ENCODE results near the gene NUDT2.

Gene NUDT2

DNA sequence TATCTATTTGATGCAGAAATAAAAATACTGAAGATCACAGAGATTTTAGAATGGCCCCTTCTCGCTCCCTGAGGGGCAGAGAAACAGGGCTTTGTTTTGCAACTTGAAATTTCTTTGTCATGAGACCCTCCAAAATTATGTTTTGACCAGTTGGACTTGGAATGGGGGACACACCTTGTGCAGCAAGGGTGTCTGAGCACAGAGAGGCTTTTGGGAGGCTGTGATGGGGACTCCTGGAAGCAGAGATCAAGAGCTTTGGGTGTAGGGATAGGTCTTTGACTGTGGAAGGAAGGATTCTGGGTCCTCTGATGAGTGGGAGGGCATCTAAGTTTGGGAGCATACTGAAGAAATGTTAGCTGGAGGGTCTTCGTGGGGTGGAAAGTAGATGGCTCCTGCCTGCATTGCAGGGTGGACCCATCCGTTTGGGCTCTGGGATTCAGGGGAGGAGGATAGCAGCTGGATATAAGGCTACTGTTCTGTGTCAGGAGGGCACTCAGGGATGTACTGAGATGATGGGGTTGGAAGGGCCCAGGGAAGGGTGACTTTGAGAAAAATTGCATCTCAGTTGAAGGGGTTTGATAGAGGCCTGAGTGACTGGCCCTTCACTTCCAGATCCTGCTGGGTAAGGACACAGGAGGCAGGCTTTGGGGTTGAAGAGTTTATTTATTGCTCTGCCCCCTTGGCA is 49.1 kb downstream of the NUDT2 start:
- H3K79me2 ChIP-seq (ENCODE audit: control insufficient read depth, insufficient read depth, low read length, unreplicated experiment) = no peaks in the 10 kb centered on the region
- H3K27me3 ChIP-seq (ENCODE audit: insufficient read depth, low read length) = no peaks in the 10 kb centered on the region
- peaks cover 6% of the 10 kb centered on the region for H3K4me1 ChIP-seq (ENCODE audit: control insufficient read depth, insufficient read depth, low read length, unreplicated experiment)
- no peak overlapping the region for H3K4me3 ChIP-seq (ENCODE audit: low read depth, low read length)
- no peak overlapping the region for H2AFZ ChIP-seq (ENCODE audit: low read length, unreplicated experiment)
- no peak overlapping the region for H3K27ac ChIP-seq (ENCODE audit: low read depth, low read length)
- no peaks in the 10 kb centered on the region for H3K36me3 ChIP-seq (ENCODE audit: insufficient read depth, low read length)

DNA sequence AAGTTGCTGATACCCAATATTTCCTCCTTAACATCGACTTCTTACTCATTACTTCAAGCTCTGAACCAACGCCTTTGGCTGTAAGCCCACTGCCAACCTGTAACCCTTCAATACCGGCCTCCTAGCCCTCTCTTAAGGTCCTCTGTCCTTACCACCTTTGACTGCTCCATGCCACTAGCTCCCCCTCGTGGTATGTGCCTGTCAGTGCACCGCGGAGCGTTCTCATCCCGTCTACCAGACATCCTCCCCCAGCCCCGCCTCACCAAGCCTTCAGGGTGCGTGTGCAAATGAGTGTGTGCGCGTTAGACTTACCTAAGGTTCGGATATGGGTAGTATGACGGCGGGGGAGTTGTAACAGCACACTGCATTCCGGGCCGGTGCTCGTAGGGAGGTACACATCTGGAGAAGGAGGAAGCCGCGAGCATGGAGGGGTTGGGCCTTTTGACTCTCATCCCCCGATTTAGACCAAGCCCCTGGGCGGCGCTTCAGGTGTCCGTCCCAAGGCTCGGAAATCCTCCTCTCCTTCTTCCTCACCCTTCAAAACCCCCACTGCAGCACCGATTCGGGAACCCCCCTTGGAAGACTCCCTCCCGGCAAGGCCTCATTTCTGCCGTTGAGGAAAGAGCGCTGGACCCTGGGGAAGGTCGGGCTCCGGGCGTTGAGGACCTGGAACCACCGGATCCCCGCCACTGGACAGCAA is 50.1 kb downstream of the NUDT2 start:
- H3K36me3 ChIP-seq (ENCODE audit: insufficient read depth, low read length) = no peaks in the 10 kb centered on the region
- H3K27me3 ChIP-seq (ENCODE audit: insufficient read depth, low read length) = no peaks in the 10 kb centered on the region
- H2AFZ ChIP-seq (ENCODE audit: low read length, unreplicated experiment) = peak overlapping the region; percentile 33
- H3K27ac ChIP-seq (ENCODE audit: low read depth, low read length) = no peak overlapping the region
- H3K79me2 ChIP-seq (ENCODE audit: control insufficient read depth, insufficient read depth, low read length, unreplicated experiment) = no peaks in the 10 kb centered on the region
- H3K4me3 ChIP-seq (ENCODE audit: low read depth, low read length) = peak overlapping the region; percentile 74
- peaks cover 6% of the 10 kb centered on the region for H3K4me1 ChIP-seq (ENCODE audit: control insufficient read depth, insufficient read depth, low read length, unreplicated experiment)

DNA sequence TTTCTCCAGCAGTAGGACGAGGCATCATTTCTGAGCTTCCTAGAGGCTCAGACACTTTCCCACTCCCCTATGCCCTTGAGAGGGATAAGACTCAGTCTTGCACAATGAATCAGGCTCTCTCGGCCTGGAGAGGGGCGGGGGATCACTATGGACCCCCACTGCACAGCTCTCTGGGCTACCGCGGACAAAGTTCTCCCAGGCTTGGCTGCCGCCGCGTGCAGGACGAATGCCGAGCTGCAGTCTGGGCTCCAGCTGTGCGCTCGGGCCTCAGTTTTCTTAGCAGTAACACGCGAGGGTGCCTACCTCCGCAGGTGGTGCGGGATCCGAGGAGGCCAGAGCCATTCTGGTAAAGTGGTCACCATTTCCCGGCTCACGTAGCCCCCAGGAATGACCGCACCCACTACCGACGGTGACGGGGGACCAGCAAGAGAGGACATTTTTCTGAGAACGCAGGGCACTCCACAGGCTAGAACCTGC is 50.7 kb downstream of the NUDT2 start:
- no peaks in the 10 kb centered on the region for H3K36me3 ChIP-seq (ENCODE audit: insufficient read depth, low read length)
- H3K27me3 ChIP-seq (ENCODE audit: insufficient read depth, low read length) = no peaks in the 10 kb centered on the region
- H3K4me3 ChIP-seq (ENCODE audit: low read depth, low read length) = peak overlapping the region; percentile 74
- peaks cover 6% of the 10 kb centered on the region for H3K4me1 ChIP-seq (ENCODE audit: control insufficient read depth, insufficient read depth, low read length, unreplicated experiment)
- H3K79me2 ChIP-seq (ENCODE audit: control insufficient read depth, insufficient read depth, low read length, unreplicated experiment) = no peaks in the 10 kb centered on the region
- peak overlapping the region; percentile 91 for H2AFZ ChIP-seq (ENCODE audit: low read length, unreplicated experiment)
- H3K27ac ChIP-seq (ENCODE audit: low read depth, low read length) = no peak overlapping the region

DNA sequence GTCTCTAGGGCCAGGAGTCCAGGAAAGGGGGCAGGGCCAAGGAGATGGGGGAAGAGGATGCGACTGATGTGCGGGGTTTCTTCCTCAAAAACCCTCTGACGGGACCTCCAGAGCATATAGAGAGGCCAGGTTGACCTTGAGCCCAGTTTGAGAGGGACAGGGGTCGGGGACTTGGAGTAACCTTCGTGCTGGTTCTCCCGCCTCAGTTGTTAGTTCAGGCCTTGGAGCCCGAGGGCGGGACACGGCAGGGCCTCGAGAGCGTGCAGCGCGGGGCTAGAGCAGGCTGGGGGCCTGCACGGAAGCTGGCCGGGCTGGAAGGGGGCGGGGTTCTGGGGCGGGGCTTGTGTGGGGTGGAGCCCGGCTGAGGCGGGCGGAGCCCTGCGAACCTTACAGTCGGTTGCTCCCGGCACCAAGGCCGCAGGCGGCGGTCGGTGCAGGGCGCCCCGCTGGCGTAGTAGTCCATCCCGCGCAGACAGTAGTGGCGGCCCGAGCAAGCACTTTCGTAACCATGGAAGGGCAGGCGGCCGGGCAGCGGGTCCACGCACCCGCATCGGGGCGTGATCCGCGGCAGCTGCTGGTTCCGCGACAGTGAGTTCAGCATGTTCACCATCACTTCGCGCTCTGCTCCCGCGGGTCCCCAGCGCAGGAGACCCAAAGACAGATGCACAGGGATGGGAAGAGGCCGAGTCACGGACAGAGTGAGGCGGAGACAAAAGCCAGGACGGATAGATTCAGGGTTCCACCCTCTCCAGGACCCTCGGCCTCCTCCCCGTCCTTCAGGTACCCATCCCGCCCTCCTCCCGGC is 51.3 kb downstream of the NUDT2 start:
- Histone ChIP-seq H3K4me1 (ENCODE audit: control insufficient read depth, insufficient read depth, low read length, unreplicated experiment) (peaks cover 6% of the 10 kb centered on the region), H3K27ac (ENCODE audit: low read depth, low read length) (no peak overlapping the region), H3K36me3 (ENCODE audit: insufficient read depth, low read length) (no peaks in the 10 kb centered on the region), H2AFZ (ENCODE audit: low read length, unreplicated experiment) (peak overlapping the region; percentile 91), H3K27me3 (ENCODE audit: insufficient read depth, low read length) (no peaks in the 10 kb centered on the region), H3K79me2 (ENCODE audit: control insufficient read depth, insufficient read depth, low read length, unreplicated experiment) (no peaks in the 10 kb centered on the region), H3K4me3 (ENCODE audit: low read depth, low read length) (peak overlapping the region; percentile 74)

DNA sequence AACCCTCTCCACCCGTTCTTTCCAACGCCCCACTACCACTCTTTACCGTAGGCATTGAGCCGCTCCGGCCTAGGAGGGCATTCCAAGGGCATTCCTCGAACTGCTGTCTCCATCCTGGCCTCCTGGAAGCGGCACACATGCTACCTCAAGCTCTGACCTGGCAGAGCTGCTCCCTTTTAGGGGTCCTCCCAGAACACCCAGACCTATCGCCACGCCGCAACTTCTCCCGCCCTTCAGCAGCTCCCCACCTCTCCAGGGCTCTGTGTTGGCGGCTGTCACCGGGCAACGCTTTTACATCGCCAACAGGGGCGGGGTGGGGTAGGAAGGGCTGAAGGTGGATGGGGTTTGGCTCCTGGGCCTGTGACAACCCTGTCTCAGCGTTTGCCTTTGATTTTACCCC is 52.0 kb downstream of the NUDT2 start:
- Histone ChIP-seq H3K36me3 (ENCODE audit: insufficient read depth, low read length) (no peaks in the 10 kb centered on the region), H3K27ac (ENCODE audit: low read depth, low read length) (no peak overlapping the region), H3K27me3 (ENCODE audit: insufficient read depth, low read length) (no peaks in the 10 kb centered on the region), H3K4me3 (ENCODE audit: low read depth, low read length) (peak overlapping the region; percentile 74), H3K79me2 (ENCODE audit: control insufficient read depth, insufficient read depth, low read length, unreplicated experiment) (no peaks in the 10 kb centered on the region), H2AFZ (ENCODE audit: low read length, unreplicated experiment) (peak overlapping the region; percentile 88), H3K4me1 (ENCODE audit: control insufficient read depth, insufficient read depth, low read length, unreplicated experiment) (peaks cover 6% of the 10 kb centered on the region)

DNA sequence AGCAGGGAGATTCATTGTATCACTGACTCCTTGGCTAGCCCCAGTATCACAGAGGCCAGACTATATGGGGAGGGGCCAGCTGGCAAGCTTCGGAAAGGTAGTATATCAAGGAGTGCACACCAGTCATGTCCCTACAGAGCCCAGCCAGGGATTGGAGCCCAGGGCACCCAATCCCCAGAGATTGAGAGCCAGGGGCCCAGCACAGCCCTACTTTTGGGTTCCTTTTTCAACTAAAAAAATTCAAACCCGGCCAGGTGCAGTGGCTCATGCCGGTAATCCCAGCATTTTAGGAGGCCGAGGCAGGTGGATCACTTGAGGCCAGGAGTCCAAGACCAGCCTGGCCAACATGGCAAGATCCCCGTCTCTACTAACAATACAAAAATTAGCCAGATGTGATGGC is 52.7 kb downstream of the NUDT2 start:
- Histone ChIP-seq H3K27me3 (ENCODE audit: insufficient read depth, low read length) (no peaks in the 10 kb centered on the region), H3K79me2 (ENCODE audit: control insufficient read depth, insufficient read depth, low read length, unreplicated experiment) (no peaks in the 10 kb centered on the region), H3K36me3 (ENCODE audit: insufficient read depth, low read length) (no peaks in the 10 kb centered on the region), H2AFZ (ENCODE audit: low read length, unreplicated experiment) (no peak overlapping the region), H3K4me3 (ENCODE audit: low read depth, low read length) (no peak overlapping the region), H3K27ac (ENCODE audit: low read depth, low read length) (no peak overlapping the region), H3K4me1 (ENCODE audit: control insufficient read depth, insufficient read depth, low read length, unreplicated experiment) (peaks cover 6% of the 10 kb centered on the region)

DNA sequence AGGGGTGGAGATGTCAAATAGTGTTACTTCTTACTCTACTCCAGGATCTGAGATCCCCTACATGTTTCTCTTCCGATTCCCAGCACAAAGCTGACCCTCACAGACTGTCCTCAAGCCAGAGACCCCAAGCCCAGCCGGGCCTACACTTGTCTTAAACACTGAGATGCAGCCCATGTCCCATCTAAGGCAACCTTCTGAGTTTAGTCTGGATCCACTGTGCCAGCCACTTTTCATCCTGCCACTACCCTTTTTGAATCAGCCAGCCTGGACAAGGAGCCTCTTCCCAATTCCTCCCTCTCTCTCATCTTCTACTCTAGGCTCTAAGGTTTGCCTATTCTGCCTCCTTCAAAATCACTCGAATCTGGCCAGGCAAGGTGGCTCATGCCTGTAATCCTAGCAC is 53.5 kb downstream of the NUDT2 start:
- Histone ChIP-seq H3K27ac (ENCODE audit: low read depth, low read length) (no peak overlapping the region), H3K79me2 (ENCODE audit: control insufficient read depth, insufficient read depth, low read length, unreplicated experiment) (no peaks in the 10 kb centered on the region), H3K4me1 (ENCODE audit: control insufficient read depth, insufficient read depth, low read length, unreplicated experiment) (peaks cover 6% of the 10 kb centered on the region), H2AFZ (ENCODE audit: low read length, unreplicated experiment) (no peak overlapping the region), H3K4me3 (ENCODE audit: low read depth, low read length) (no peak overlapping the region), H3K36me3 (ENCODE audit: insufficient read depth, low read length) (no peaks in the 10 kb centered on the region), H3K27me3 (ENCODE audit: insufficient read depth, low read length) (no peaks in the 10 kb centered on the region)

DNA sequence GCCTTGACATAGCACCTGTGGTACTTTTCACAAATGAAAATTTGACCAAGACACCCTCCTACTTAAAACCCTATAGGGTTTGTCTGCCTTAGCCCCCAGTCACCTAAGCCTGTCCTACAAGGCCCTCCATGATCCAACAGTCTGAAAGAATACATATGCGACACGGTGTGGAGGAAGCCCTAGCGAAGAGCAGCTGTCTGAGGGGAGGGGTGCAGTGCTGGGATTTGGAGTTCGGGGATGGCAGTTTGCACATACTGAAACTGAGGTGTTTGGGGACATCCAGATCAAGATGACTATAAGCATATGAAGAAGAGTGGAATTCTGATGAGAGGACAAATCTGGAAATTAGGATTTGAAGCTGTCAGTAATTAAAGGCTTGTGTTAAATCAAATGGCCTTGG is 54.5 kb downstream of the NUDT2 start:
- Histone ChIP-seq H3K36me3 (ENCODE audit: insufficient read depth, low read length) (no peaks in the 10 kb centered on the region), H2AFZ (ENCODE audit: low read length, unreplicated experiment) (no peak overlapping the region), H3K27me3 (ENCODE audit: insufficient read depth, low read length) (no peaks in the 10 kb centered on the region), H3K4me3 (ENCODE audit: low read depth, low read length) (no peak overlapping the region), H3K27ac (ENCODE audit: low read depth, low read length) (no peak overlapping the region), H3K79me2 (ENCODE audit: control insufficient read depth, insufficient read depth, low read length, unreplicated experiment) (no peaks in the 10 kb centered on the region), H3K4me1 (ENCODE audit: control insufficient read depth, insufficient read depth, low read length, unreplicated experiment) (peaks cover 6% of the 10 kb centered on the region)

DNA sequence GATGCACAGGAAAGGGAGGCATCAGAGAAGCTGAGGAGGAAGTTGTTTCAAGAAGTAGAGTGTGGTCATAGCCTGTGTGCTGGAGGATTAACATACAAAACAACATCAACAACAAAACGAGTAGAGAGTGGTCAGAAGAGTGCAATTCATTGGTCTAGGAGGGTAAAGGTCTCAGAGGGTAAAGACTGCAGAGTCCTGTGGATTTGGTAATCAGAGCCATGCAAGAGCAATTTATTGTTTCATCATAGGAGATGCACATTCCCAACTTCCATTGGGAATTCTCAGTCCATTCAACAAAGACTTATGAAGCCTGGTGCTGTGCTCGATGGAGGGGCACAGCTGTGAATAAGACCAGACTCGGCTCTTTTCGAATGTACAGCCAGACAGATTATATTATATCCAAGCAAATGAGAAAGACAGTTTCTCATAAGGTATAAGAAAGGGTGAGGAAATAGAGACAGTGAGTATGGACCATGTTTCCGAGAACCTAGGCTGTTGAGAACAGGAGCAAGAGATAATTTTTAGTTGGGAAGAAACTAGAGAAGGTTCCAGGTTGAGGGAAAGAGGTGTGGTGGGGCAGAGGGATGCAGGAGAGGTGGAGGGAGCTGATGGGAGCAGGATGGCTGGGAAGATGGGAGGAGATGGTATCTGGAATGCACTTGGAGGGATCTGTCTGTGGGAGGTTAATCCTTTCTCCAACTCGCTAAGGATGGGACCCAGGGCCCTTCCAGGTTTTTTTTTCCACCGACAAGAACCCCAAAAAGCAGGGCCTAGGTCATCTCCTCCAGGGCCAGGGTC is 55.2 kb downstream of the NUDT2 start:
- Histone ChIP-seq H3K36me3 (ENCODE audit: insufficient read depth, low read length) (no peaks in the 10 kb centered on the region), H3K4me3 (ENCODE audit: low read depth, low read length) (no peak overlapping the region), H3K27me3 (ENCODE audit: insufficient read depth, low read length) (no peaks in the 10 kb centered on the region), H3K4me1 (ENCODE audit: control insufficient read depth, insufficient read depth, low read length, unreplicated experiment) (peaks cover 6% of the 10 kb centered on the region), H3K27ac (ENCODE audit: low read depth, low read length) (no peak overlapping the region), H3K79me2 (ENCODE audit: control insufficient read depth, insufficient read depth, low read length, unreplicated experiment) (no peaks in the 10 kb centered on the region), H2AFZ (ENCODE audit: low read length, unreplicated experiment) (no peak overlapping the region)

DNA sequence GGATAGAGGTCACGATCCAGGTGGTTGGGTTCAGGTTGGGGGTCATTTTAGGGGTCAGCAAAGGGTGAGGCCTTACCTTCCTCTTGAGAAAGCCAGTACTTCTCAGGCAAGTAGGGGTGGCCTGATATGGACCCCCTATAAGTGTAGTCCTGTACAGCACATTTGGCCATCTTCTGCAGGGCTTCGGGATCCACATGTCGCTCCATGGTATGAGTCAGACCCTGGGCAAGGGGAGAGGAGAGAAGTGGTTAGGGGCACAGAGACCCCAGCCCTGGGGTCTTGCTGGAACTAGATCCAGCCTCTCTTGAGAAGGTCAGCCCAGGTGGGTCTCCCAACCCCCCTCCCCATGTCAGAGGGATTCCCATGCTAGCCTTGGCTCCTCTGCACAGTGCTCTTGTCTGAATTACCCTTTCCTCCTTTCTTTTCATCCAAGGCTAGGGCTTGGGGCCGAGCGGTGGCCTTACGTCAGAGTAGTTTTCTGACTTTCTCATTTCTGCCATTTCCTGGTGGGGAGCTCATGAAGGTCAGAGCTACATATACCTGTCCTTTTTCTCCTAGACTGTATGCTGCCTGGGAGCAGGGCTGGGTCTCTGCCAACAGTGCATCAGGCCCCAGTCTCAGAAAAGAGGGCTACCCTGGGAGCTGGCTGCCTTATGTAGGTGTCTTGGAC is 56.3 kb downstream of the NUDT2 start:
- Histone ChIP-seq H3K4me1 (ENCODE audit: control insufficient read depth, insufficient read depth, low read length, unreplicated experiment) (no peaks in the 10 kb centered on the region), H2AFZ (ENCODE audit: low read length, unreplicated experiment) (no peak overlapping the region), H3K27ac (ENCODE audit: low read depth, low read length) (no peak overlapping the region), H3K36me3 (ENCODE audit: insufficient read depth, low read length) (no peaks in the 10 kb centered on the region), H3K79me2 (ENCODE audit: control insufficient read depth, insufficient read depth, low read length, unreplicated experiment) (no peaks in the 10 kb centered on the region), H3K27me3 (ENCODE audit: insufficient read depth, low read length) (no peaks in the 10 kb centered on the region), H3K4me3 (ENCODE audit: low read depth, low read length) (no peak overlapping the region)
